Brain pericyte (primary cell): ENCODE results near the gene RNF212B.
A peak's percentile ranks its signal among the peaks of the same experiment; 100 is the strongest.
"Not testable (repeated sequence)": the region's sequence is repeated elsewhere in the genome, so short reads cannot be mapped to it uniquely, and the experiment has no call there.

Experiments
- DNase-seq: peaks from one replicate; pipeline ENCODE4 v3.0.0-alpha.2; 2012; ENCODE audit warnings: low read depth, low spot score

The RNF212B gene

GRCh38 chr14:23243066-23243465 is 5.3 kb downstream of the RNF212B start:
- DNase-seq: no peak

GRCh38 chr14:23245282-23245681 is 7.5 kb downstream of the RNF212B start:
- DNase-seq: no peak

- no peak for DNase-seq
These were observed 10.9 kb downstream of the RNF212B start for GRCh38 chr14:23248601-23249000.

GRCh38 chr14:23249824-23250223 is 12.1 kb downstream of the RNF212B start:
- no peak for DNase-seq

GRCh38 chr14:23252006-23252405 is 14.3 kb downstream of the RNF212B start:
- DNase-seq: no peak

GRCh38 chr14:23252420-23253333 is 14.9 kb downstream of the RNF212B start:
- DNase-seq: no peak

- no peak for DNase-seq
These were observed 20.5 kb downstream of the RNF212B start for GRCh38 chr14:23258256-23258655.

- no peak for DNase-seq
These were observed 21.7 kb downstream of the RNF212B start for GRCh38 chr14:23259426-23259825.

GRCh38 chr14:23260849-23261248 is 23.1 kb downstream of the RNF212B start:
- not testable (repeated sequence) for DNase-seq

- no peak for DNase-seq
These were observed 31.5 kb downstream of the RNF212B start for GRCh38 chr14:23269193-23269592.

- no peak for DNase-seq
These were observed 37.7 kb downstream of the RNF212B start for GRCh38 chr14:23275412-23275811.

- no peak for DNase-seq
These were observed 39.5 kb downstream of the RNF212B start for GRCh38 chr14:23277189-23277588.

- DNase-seq: not testable (repeated sequence)
These were observed 40.2 kb downstream of the RNF212B start for GRCh38 chr14:23277928-23278327.

GRCh38 chr14:23281247-23281646 is 43.5 kb downstream of the RNF212B start:
- no peak for DNase-seq

GRCh38 chr14:23284654-23285529 is 47.2 kb downstream of the RNF212B start:
- DNase-seq: no peak

GRCh38 chr14:23285530-23286019 is 47.8 kb downstream of the RNF212B start:
- DNase-seq: no peak

- DNase-seq: peak; percentile 95
These were observed 48.5 kb downstream of the RNF212B start, which contains the start of gene HOMEZ for GRCh38 chr14:23286020-23286901. Gene HOMEZ, minus strand, starts transcription at chr14:23286132. Its CDS starts 180 bp downstream, at chr14:23285952.

- no peak for DNase-seq
These were observed 49.3 kb downstream of the RNF212B start for GRCh38 chr14:23286902-23287479.

- DNase-seq: no peak
These were observed 57.2 kb downstream of the RNF212B start for GRCh38 chr14:23294734-23295561.
